Left lung (tissue), 10 donors: ENCODE results near the gene SLC17A9. TPM values are rescaled to one million over a fixed set of nuclear protein-coding genes. Genes with fewer than 3 reads are reported as not detected.

Experiments
- ATAC-seq: fragments of 200-7000 bp; cut with Tn5 transposase; one replicate; pipeline ENCODE4 v1.9.1; 2020; ENCODE audit warnings: moderate library complexity
- DNase-seq, 4 donors: peaks; one replicate each; pipeline ENCODE4 v3.0.0-alpha.2; 2013 to 2020
- H3K27ac ChIP-seq, 2 donors: fragments of 200-600 bp; sonication (generic) in 1 of 2; one replicate each; pipeline versions ENCODE4 v1.5.0 to v1.8.0; 2020 to 2021
- H3K27me3 ChIP-seq, 2 donors: fragments of 200-600 bp; sonication (generic) in 1 of 2; one replicate each; pipeline versions ENCODE4 v1.5.0 to v1.8.0; 2020 to 2021
- H3K36me3 ChIP-seq, 2 donors: fragments of 200-600 bp; sonication (generic) in 1 of 2; one replicate each; pipeline versions ENCODE4 v1.5.0 to v1.8.0; 2020 to 2021
- H3K4me1 ChIP-seq, 2 donors: fragments of 200-600 bp; one replicate each; pipeline ENCODE4 v1.8.0; 2021
- H3K4me3 ChIP-seq, 2 donors: fragments of 200-600 bp; sonication (generic) in 1 of 2; one replicate each; pipeline versions ENCODE4 v1.5.0 to v1.8.0; 2020 to 2021; ENCODE audit warnings: mild to moderate bottlenecking in 1 of 2
- H3K9me3 ChIP-seq, 2 donors: fragments of 200-600 bp; sonication (generic) in 1 of 2; one replicate each; pipeline versions ENCODE4 v1.5.0 to v1.8.0; 2020 to 2021
- intact Hi-C, 2 donors: fragments of 100-400 bp; cut with DNase I; formaldehyde crosslinking; loops; one replicate each; pipeline versions ENCODE4 v1.11.2 to v1.14.2; 2022
- polyA plus RNA-seq, 6 donors: library from polyadenylated mRNA; unstranded; fragments of 120-200 nt; gene quantifications; one replicate each; pipeline ENCODE4 v1.2.1, GENCODE V29; 2013; ENCODE audit not compliant: insufficient read length in 6 of 6
- total RNA-seq, 2 donors: library from RNA; stranded (reverse); fragmentation: NEBNext Ultra II Directional; extraction: Animal tissue kit (Norgen Biotek cat#: 25700); gene quantifications; one replicate each; pipeline ENCODE4 v1.2.1, GENCODE V29; 2021
- TF ChIP-seq, protein P1 (sequence below), 2 donors: fragments of 200-600 bp; sonication (generic) in 1 of 2; IDR thresholded peaks; one replicate each; pipeline versions ENCODE4 v1.5.0 to v1.8.0; 2021; ENCODE audit warnings: antibody characterized with exemption in 2 of 2
- donor health status: DM: no; HTN: yes; CAD: no.
- donor health status: DM: no; HTN: no; CAD: no.

SLC17A9 gene
- total and polyA plus RNA-seq, 8 donors: 2.1 to 18.1 (median 3.7) TPM

DNA sequence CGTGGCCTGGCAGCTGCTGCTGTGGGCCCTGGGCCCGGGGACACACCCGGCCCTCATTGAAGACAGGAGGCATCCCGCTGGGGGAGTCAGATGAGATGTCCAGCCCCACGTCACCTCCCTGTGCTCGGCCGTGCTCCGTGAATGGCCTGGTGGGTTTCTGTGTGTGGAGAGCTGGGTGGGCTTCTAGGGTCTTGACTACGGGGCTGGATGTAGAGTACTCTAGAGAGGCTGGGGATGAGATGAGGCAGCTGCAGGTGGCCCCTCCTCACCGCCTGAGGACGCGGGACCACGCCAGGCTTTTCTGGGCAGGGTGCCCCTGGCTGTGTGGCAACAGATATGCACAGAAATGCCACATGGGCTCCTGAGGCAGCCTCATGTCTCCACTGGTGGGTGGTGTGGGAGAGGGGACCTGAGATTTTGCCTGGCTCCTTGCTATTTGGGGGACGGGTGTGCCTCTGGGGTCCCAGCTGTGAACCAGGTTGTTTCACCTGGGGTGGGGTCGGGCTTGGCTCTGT lies 62.7 kb downstream of the SLC17A9 start:
- Histone ChIP-seq H3K27me3 (peaks cover 52 to 100% of the 10 kb centered on the region in 2 donors), H3K4me3 (no peak overlapping the region), H3K27ac (no peak overlapping the region), H3K9me3 (peaks cover 0 to 11% of the 10 kb centered on the region in 2 donors), H3K4me1 (no peaks in the 10 kb centered on the region), H3K36me3 (no peaks in the 10 kb centered on the region)
- no peak for ATAC-seq
- TF ChIP-seq, protein P1, sequence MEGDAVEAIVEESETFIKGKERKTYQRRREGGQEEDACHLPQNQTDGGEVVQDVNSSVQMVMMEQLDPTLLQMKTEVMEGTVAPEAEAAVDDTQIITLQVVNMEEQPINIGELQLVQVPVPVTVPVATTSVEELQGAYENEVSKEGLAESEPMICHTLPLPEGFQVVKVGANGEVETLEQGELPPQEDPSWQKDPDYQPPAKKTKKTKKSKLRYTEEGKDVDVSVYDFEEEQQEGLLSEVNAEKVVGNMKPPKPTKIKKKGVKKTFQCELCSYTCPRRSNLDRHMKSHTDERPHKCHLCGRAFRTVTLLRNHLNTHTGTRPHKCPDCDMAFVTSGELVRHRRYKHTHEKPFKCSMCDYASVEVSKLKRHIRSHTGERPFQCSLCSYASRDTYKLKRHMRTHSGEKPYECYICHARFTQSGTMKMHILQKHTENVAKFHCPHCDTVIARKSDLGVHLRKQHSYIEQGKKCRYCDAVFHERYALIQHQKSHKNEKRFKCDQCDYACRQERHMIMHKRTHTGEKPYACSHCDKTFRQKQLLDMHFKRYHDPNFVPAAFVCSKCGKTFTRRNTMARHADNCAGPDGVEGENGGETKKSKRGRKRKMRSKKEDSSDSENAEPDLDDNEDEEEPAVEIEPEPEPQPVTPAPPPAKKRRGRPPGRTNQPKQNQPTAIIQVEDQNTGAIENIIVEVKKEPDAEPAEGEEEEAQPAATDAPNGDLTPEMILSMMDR (IDR thresholded peaks at IDR 0.05): no peak
- intact Hi-C loops: no loop called here
- DNase-seq: no peak

DNA sequence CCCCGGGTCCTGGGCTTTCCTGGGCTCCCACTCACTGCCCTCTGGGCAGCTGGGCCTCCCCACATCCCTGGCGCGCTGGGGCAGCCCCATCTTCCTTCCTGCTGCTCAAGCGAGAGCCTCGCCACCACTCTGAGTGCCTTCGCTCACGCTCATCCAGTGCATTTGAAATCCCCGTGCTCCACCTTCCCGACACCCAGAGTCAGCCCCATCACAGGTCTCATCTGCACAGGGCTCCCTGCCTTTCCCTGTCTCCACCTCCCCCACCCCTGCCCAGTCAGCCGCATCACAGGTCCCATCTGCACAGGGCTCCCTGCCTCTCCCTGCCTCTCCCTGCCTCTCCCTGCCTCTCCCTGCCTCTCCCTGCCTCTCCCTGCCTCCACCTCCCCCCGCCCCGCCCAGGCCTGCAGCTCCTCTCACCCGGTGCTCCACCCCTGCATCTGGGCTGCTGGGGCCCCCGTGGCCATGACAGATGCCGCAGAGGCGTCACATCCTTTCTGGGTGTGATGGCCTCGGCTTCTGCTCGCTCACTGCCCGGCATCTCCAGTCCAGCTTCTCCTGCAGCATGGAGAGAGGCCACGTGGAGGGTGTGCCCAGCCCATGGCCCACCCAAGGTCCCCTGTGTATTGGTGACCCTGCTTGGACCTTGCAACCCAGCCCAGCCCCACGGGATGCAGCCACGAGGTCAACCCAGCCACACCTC lies 63.3 kb downstream of the SLC17A9 start:
- Histone ChIP-seq H3K4me1 (no peaks in the 10 kb centered on the region), H3K9me3 (peaks cover 0 to 11% of the 10 kb centered on the region in 2 donors), H3K4me3 (no peak overlapping the region), H3K27me3 (peaks cover 52 to 100% of the 10 kb centered on the region in 2 donors), H3K27ac (no peak overlapping the region), H3K36me3 (no peaks in the 10 kb centered on the region)
- ATAC-seq (no peak), DNase-seq (peak in 1 of 4 donors; percentile 63)
- TF ChIP-seq, protein P1 (IDR thresholded peaks at IDR 0.05): no peak
- intact Hi-C loops: no loop called here

DNA sequence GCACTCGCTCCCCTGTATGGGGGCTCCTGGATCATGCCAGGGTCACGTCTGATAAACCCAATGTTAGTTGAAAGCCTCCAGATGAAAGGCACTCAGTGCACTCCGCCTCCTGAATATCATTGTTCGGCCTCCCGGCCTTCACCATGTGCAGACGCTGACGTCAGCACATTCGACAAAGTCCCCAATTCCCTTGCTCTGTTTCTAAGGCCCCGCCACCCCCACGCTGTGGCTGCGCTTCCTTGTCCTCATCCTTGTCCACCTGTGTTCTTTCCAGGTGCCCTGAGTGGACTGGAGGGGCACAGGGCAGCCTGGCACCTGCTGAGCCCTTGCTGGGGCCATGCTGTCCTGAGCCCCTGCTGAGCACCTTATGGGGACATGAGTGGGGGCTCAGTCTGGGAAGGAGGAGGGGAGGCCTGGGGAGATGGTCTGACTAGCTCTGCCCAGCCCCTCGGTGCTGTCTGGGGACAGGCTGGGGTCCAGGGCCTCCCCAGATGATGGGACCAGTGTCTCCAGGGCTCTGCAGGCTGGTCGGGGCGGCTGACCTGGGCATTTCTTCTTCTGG lies 64.1 kb downstream of the SLC17A9 start:
- H3K4me3 ChIP-seq: no peak overlapping the region
- no peak overlapping the region for H3K27ac ChIP-seq
- H3K36me3 ChIP-seq: no peaks in the 10 kb centered on the region
- ATAC-seq (no peak), DNase-seq (peak in 1 of 4 donors; percentile 31)
- TF ChIP-seq, protein P1 (IDR thresholded peaks at IDR 0.05): no peak
- H3K27me3 ChIP-seq: peaks cover 44 to 100% of the 10 kb centered on the region in 2 donors
- H3K4me1 ChIP-seq: no peaks in the 10 kb centered on the region
- intact Hi-C loops: no loop called here
- peaks cover 0 to 11% of the 10 kb centered on the region in 2 donors for H3K9me3 ChIP-seq

DNA sequence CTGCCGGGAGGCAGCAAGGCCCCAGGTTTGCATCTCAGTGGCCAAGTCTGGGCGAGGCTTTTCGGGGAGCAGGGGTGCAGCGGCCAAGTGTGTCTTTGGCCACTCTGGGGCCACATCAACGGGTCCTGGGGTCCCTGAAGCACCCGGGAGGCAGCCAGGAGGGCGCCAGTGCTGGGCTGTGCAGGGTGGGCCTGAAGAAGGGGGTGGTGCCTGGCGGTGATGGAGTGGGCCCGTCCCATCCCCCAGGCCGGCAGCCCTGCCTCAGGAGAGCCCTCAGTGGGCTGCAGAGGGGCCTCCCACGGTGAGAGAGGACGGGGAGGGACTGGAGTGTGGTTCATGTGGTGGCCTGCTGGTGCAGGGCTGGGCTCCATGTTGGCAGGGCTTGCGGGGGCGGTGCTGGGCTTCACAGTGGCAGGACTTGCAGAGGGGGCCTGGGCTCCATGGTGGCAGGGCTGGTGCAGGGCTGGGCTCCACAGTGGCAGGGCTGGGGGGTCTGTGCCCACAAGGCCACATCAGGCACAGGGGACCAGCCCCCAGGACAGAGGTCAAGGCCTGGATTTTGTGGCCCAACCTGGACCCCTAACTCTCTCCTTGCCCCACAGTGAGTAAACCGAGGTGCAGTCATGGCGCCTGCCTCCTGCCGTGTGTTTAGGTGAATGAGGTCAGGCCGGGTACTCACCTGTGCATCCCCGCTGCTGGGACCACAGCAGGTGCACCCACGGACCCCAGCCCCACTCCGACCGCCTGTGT lies 64.7 kb downstream of the SLC17A9 start:
- H3K27me3 ChIP-seq: peaks cover 43 to 100% of the 10 kb centered on the region in 2 donors

More for the DNA sequence above, 64.7 kb downstream of the SLC17A9 start:
- peaks cover 0 to 11% of the 10 kb centered on the region in 2 donors for H3K9me3 ChIP-seq
- TF ChIP-seq, protein P1 (IDR thresholded peaks at IDR 0.05): no peak
- H3K27ac ChIP-seq: no peak overlapping the region
- H3K4me1 ChIP-seq: no peaks in the 10 kb centered on the region
- DNase-seq: peak in 1 of 4 donors; percentile 70
- no peak for ATAC-seq
- no peaks in the 10 kb centered on the region for H3K36me3 ChIP-seq
- intact Hi-C loops: no loop called here
- H3K4me3 ChIP-seq: no peak overlapping the region
